ENCODE measurements around the gene OR1C1. TPM values are rescaled to one million over a fixed set of nuclear protein-coding genes. Genes with fewer than 3 reads are reported as not detected.
"Not testable (repeated sequence)": the region's sequence is repeated elsewhere in the genome, so short reads cannot be mapped to it uniquely, and the experiment has no call there.

OR1C1 gene
- not detected for polyA plus RNA-seq (2013, experiment 1 of 2; ENCODE audit: insufficient read length)
- not detected for polyA plus RNA-seq (2013, experiment 2 of 2; ENCODE audit: insufficient read length)

GRCh38 chr1:247760456-247760855 is at the start of gene OR1C1:
TSS of gene OR1C1 (minus strand) at chr1:247760556. CDS start at chr1:247758406, 2,150 bp downstream.
- no peak for DNase-seq

DNA sequence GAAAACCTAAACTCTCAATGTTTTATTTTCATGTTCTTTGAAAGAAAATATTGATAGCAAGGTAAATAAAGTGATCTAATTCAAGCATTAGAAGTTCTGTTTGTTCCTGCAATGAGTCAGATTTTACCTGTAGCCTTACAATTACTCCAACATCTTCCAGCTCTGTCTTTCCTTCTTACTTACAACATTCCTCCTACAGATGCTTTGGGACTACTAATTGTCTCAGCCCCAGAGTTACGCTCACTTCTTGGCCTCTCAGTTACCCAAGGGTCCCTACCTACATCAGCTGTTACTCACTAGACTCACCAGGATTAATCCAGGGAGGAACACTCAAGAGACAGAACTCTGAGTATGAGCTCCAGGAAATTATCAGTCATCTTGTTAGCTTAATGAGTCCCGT is 37.2 kb upstream of the OR1C1 start:
- DNase-seq: no peak

GRCh38 chr1:247769603-247770002 is 9.2 kb upstream of the OR1C1 start:
- DNase-seq: no peak

DNA sequence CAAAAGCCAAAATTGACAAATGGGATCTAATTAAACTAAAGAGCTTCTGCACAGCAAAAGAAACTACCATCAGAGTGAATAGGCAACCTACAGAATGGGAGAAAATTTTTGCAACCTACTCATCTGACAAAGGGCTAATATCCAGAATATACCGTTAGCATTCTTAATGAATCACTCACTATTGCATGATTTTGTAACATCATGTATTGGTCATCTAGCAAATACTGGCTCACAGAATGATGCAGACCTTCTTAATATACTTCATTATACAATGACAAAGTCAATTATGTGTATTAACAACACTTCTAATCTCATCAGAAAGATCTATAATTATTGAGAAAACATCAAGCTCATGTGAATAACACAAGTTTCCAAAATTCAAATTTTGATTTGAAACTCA is 6.0 kb downstream of the OR1C1 start:
- DNase-seq: not testable (repeated sequence)

DNA sequence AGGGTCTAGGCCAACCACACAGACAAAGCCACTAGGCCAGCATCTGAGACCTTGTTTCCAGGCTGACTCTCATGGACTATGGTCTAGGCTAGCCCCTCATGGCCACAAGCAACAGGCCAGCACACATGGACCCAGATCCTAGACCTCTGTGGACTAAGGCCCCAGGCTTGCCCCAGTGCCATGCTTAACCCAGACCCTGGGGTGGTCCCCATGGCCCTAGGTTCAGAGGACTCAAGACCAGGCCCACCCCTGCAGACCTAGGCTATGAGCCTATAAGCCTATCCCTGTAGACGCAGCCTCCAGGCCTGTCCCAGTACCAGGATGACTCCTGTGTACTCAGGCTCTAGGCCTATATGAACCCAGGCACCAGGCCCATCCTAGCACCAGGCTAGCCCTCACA is 10.5 kb downstream of the OR1C1 start:
- DNase-seq: no peak

- DNase-seq: no peak
These were observed 12.3 kb downstream of the OR1C1 start, which contains the start of gene OR14A2 for GRCh38 chr1:247748041-247748440. TSS of gene OR14A2 (minus strand) at chr1:247748141.

- DNase-seq: peak; percentile 10
These were observed 12.7 kb downstream of the OR1C1 start for GRCh38 chr1:247747616-247748015.

GRCh38 chr1:247746391-247746935 is 13.9 kb downstream of the OR1C1 start:
- DNase-seq: no peak

- DNase-seq: peak; percentile 34
These were observed 18.1 kb downstream of the OR1C1 start for GRCh38 chr1:247742215-247742760.

DNA sequence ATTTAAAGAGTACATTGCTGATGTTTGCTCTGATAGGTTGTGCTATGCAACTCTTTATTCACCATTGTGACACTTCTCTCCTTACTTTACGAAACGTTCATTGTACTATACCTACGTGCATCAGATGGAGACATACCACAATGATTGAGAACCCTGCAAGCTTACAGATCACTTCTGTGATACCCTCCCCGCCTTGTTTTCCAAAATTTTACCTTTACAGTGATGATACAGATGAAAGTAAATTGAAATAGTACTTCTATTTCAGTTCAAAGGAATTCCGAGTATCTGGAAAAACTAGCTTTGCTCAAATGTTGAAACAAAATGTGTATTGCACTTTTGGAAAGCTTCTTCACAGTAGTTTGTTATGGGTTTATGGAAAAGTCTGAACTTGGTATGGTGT is 18.6 kb downstream of the OR1C1 start:
- DNase-seq: no peak

DNA sequence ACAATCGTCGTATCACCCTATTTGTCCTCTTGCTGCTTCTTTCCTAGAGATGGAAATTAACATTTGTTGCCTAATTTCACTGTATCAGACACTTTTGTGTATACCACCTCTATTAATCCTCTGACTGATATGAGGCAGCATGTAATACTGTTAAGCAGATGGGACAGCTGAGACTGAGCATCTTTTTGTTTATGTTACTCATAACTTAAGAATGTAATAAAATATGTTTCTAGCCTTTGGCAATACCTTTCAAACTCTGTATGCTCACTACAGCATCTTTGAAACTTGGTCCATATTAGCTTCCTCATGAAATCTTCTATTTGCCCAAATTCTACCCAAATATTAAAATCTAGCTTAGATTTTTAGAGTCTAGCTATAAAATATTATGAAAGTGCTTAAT is 19.6 kb downstream of the OR1C1 start:
- DNase-seq: no peak

DNA sequence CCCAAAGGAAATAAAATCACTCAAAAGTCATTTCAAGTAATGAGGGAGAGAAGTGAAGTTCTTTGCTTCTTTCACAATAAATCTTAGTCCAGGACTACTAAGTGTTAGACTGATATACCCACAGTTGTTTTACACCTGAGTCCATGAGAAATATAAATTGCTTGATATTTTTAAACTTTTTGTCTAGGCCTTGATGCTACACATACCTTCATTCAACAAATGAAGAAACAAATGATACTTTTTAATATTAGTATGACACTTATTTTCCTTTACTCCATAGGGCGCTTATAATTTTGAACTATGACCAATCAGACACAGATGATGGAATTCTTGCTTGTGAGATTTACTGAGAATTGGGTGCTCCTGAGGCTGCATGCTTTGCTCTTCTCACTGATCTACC is 22.0 kb downstream of the OR1C1 start, which contains the start of gene OR14K1:
OR14K1 (plus strand) TSS at position 301 of the 400 bp plus-strand sequence; CDS start at position 301, 0 bp downstream.
- DNase-seq: no peak

DNA sequence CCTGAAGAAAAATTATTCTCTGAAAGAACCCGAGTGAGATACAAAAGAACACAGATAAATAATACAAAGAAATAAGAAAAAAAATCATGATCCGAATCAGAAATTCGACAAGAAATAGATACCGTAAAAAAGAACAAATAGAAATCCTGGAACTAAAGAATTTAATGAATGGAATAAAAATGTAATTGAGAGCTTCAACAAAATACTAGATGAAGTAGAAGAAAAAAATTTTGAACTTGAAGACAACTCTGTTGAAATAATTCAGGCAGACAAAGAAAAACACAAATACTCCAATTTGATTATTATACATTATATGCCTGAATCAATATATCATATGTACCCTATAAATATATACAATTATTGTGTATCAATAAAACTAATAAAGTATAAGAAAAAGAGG is 39.1 kb downstream of the OR1C1 start:
- DNase-seq: no peak

GRCh38 chr1:247716546-247716945 is 43.8 kb downstream of the OR1C1 start, which contains the start of gene OR6F1:
TSS of gene OR6F1 (minus strand) at chr1:247716646. CDS start at chr1:247712755, 3,891 bp downstream.
- DNase-seq: no peak

- DNase-seq: no peak
These were observed 46.6 kb downstream of the OR1C1 start for GRCh38 chr1:247713753-247714152.

DNA sequence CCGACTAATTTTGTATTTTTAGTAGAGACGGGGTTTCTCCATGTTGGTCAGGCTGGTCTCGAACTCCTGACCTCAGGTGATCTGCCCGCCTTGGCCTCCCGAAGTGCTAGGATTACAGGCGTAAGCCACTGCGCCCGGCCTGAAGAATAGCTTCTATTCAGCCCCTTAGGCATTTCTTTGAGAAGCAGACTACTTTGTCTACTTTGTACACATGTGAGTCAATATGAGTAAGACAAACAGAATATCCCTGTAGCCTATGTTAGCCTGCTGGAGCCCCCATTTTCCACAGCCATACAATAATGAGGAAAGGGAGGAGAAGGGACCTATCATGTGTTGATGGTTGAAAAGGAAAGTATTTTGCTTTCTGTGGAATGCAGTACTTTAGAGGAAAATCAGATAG is 49.7 kb downstream of the OR1C1 start:
- DNase-seq: not testable (repeated sequence)

Measured in fibroblast of skin of back (primary cell).